T-helper 9 cell (primary cell): ENCODE data around the gene BAD.

Source experiments
- DNase-seq: peaks from one replicate; pipeline ENCODE4 v3.0.0-alpha.2; 2020

BAD gene

GRCh38 chr11:64275031-64275800 lies 9.2 kb downstream of the BAD start:
- DNase-seq, result no peak

- peak; percentile 96 for DNase-seq
Measured at GRCh38 chr11:64269540-64270220, 14.8 kb downstream of the BAD start.

GRCh38 chr11:64268893-64269539 lies 15.4 kb downstream of the BAD start:
- DNase-seq, result peak; percentile 29

GRCh38 chr11:64268025-64268892 lies 16.2 kb downstream of the BAD start:
- no peak for DNase-seq

- DNase-seq, result no peak
Measured at GRCh38 chr11:64267207-64267945, 17.1 kb downstream of the BAD start.

GRCh38 chr11:64266339-64266738 lies 18.1 kb downstream of the BAD start:
- no peak for DNase-seq

- DNase-seq, result no peak
Measured at GRCh38 chr11:64265176-64266160, 19.0 kb downstream of the BAD start.

- DNase-seq, result no peak
Measured at GRCh38 chr11:64264371-64264852, 20.1 kb downstream of the BAD start.

- no peak for DNase-seq
Measured at GRCh38 chr11:64263947-64264317, 20.5 kb downstream of the BAD start.

- no peak for DNase-seq
Measured at GRCh38 chr11:64263021-64263946, 21.2 kb downstream of the BAD start.

- DNase-seq, result no peak
Measured at GRCh38 chr11:64262271-64263002, 22.0 kb downstream of the BAD start.

- DNase-seq, result no peak
Measured at GRCh38 chr11:64261556-64262080, 22.8 kb downstream of the BAD start.

GRCh38 chr11:64260147-64260708 lies 24.2 kb downstream of the BAD start:
- no peak for DNase-seq

GRCh38 chr11:64259533-64260067 lies 24.9 kb downstream of the BAD start:
- DNase-seq, result no peak

GRCh38 chr11:64258946-64259532 lies 25.4 kb downstream of the BAD start:
- DNase-seq, result no peak

- DNase-seq, result no peak
Measured at GRCh38 chr11:64258356-64258755, 26.1 kb downstream of the BAD start.

- DNase-seq, result no peak
Measured at GRCh38 chr11:64256300-64256699, 28.2 kb downstream of the BAD start.
